B cell (primary cell): ENCODE results near the gene FAM53B. TPM values are rescaled to one million over a fixed set of nuclear protein-coding genes. Genes with fewer than 3 reads are reported as not detected.

Experiments
- ATAC-seq: fragments of 200-7000 bp; cut with Tn5 transposase; one replicate; pipeline ENCODE4 v1.10.0; 2021; ENCODE audit warnings: low read depth, mild to moderate bottlenecking, moderate number of reproducible peaks, moderate library complexity
- CTCF ChIA-PET: fragments of 350-600 bp; sonication (Branson Sonifier 250); formaldehyde crosslinking; loops from one replicate; lab custom pipeline; 2021; ENCODE audit warnings: antibody characterized with exemption, inconsistent platforms; lab: Charles Lee
- POLR2A ChIA-PET: fragments of 350-600 bp; sonication (Branson Sonifier 250); formaldehyde crosslinking; loops from one replicate; lab custom pipeline; 2021; ENCODE audit warnings: antibody characterized with exemption; lab: Charles Lee
- DNase-seq: peaks from one replicate; pipeline ENCODE4 v3.0.0; 2013
- H2AFZ ChIP-seq: 2 replicates; pipeline ENCODE4 v1.6.1; 2012; ENCODE audit warnings: mild to moderate bottlenecking, low read depth, low read length; ENCODE audit not compliant: insufficient read depth, poor library complexity, severe bottlenecking
- H3K27ac ChIP-seq, 2 donors: 1 replicate in 1 of 2; 2 replicates in 1 of 2; pipeline ENCODE4 v1.5.1; 2012 to 2013; ENCODE audit warnings: low read length in 2 of 2, mild to moderate bottlenecking in 2 of 2, moderate library complexity in 1 of 2
- H3K27me3 ChIP-seq, 4 experiments: fragments of 200-600 bp in 1 of 4; sonication (generic) in 1 of 4; replicated peaks in 1 of 4; 1 replicate in 2 of 4; 2 replicates in 2 of 4; pipeline versions ENCODE4 v1.6.1 to v1.7.0; 2013 to 2016; ENCODE audit warnings: low read length in 3 of 4, mild to moderate bottlenecking in 2 of 4, mixed read lengths in 1 of 4, moderate library complexity in 1 of 4; ENCODE audit not compliant: insufficient read depth in 4 of 4, control insufficient read depth in 3 of 4; ENCODE audit errors: control extremely low read depth in 1 of 4
- H3K36me3 ChIP-seq, 2 experiments: replicated peaks in 1 of 2; 1 replicate in 1 of 2; 2 replicates in 1 of 2; pipeline versions ENCODE4 v1.6.1 to v1.7.1; 2013; ENCODE audit warnings: low read length in 1 of 2; ENCODE audit not compliant: insufficient read depth in 2 of 2, control insufficient read depth in 1 of 2; ENCODE audit errors: control extremely low read depth in 1 of 2, extremely low read depth in 1 of 2
- H3K4me1 ChIP-seq, 2 donors: fragments of 200-600 bp in 1 of 2; sonication (generic) in 1 of 2; 1 replicate in 1 of 2; 2 replicates in 1 of 2; pipeline versions ENCODE4 v1.5.1 to v1.6.1; 2013 to 2017; ENCODE audit warnings: low read length in 2 of 2; ENCODE audit not compliant: control insufficient read depth in 2 of 2, insufficient read depth in 2 of 2
- H3K4me2 ChIP-seq: replicated peaks from 2 replicates; pipeline ENCODE3; 2012; ENCODE audit warnings: mild to moderate bottlenecking, low read depth, low read length; ENCODE audit not compliant: poor library complexity, severe bottlenecking
- H3K4me3 ChIP-seq, 5 experiments: fragments of 200-600 bp in 1 of 5; sonication (generic) in 1 of 5; 1 replicate in 3 of 5; 2 replicates in 2 of 5; pipeline versions ENCODE4 v1.5.1 to v1.7.0; 2011 to 2016; ENCODE audit warnings: low read length in 4 of 5, mild to moderate bottlenecking in 4 of 5, low read depth in 2 of 5, control low read depth in 1 of 5, moderate library complexity in 1 of 5; ENCODE audit not compliant: insufficient read depth in 1 of 5; ENCODE audit errors: control extremely low read depth in 1 of 5, extremely low read depth in 1 of 5
- H3K79me2 ChIP-seq: fragments of 200-600 bp; sonication (generic); one replicate; pipeline ENCODE4 v1.6.0; 2016; ENCODE audit warnings: low read length; ENCODE audit not compliant: control insufficient read depth, insufficient read depth
- H3K9ac ChIP-seq: fragments of 200-600 bp; sonication (generic); 2 replicates; pipeline ENCODE4 v1.6.1; 2017; ENCODE audit warnings: mild to moderate bottlenecking, low read length, moderate library complexity
- H3K9me3 ChIP-seq, 3 donors: one replicate each; pipeline versions ENCODE4 v1.6.1 to v1.7.1; 2013; ENCODE audit warnings: low read length in 2 of 3; ENCODE audit not compliant: control insufficient read depth in 2 of 3, insufficient read depth in 1 of 3; ENCODE audit errors: control extremely low read depth in 1 of 3
- H4K20me1 ChIP-seq: 2 replicates; pipeline ENCODE4 v1.6.0; 2012; ENCODE audit warnings: mild to moderate bottlenecking, low read length; ENCODE audit not compliant: insufficient read depth, control insufficient read depth, poor library complexity, severe bottlenecking
- H3K27ac Mint-ChIP-seq: one replicate; pipeline ENCODE4 v1.8.0; 2021; ENCODE audit warnings: mixed read lengths
- H3K27me3 Mint-ChIP-seq: one replicate; pipeline ENCODE4 v1.8.0; 2021; ENCODE audit warnings: mixed read lengths
- H3K4me1 Mint-ChIP-seq: one replicate; pipeline ENCODE4 v1.8.0; 2021; ENCODE audit warnings: mixed read lengths
- H3K4me3 Mint-ChIP-seq: one replicate; pipeline ENCODE4 v1.8.0; 2021; ENCODE audit warnings: mixed read lengths
- H3K9me3 Mint-ChIP-seq: one replicate; pipeline ENCODE4 v1.8.0; 2022; ENCODE audit warnings: mixed read lengths; ENCODE audit not compliant: insufficient read depth
- EZH2 ChIP-seq: IDR thresholded peaks from 2 replicates; pipeline ENCODE4 v1.6.1; 2012; ENCODE audit warnings: borderline replicate concordance, low read depth, mild to moderate bottlenecking, moderate library complexity, low read length; ENCODE audit not compliant: insufficient read depth, poor library complexity, severe bottlenecking
- WGBS: methylation state at CpG from one replicate; pipeline ENCODE4 v1.1.5; 2013; ENCODE audit warnings: missing lambda C conversion rate; ENCODE audit not compliant: insufficient coverage; 5-methylcytosine and 5-hydroxymethylcytosine counted together
- intact Hi-C: fragments of 100-400 bp; cut with micrococcal nuclease; formaldehyde crosslinking; loops from one replicate; pipeline ENCODE4 v1.10.0; 2022
- polyA plus RNA-seq: library from polyadenylated mRNA; depleted of rRNA; stranded (reverse); fragments of >200 nt; gene quantifications from 2 replicates; pipeline ENCODE4 v1.2.3, GENCODE V29; 2012
- total RNA-seq, 2 donors: library from RNA; stranded (reverse); fragments of 120-200 nt in 1 of 2; gene quantifications; 1 replicate in 1 of 2; 2 replicates in 1 of 2; pipeline versions ENCODE4 v1.2.3 to v1.2.4, GENCODE V29; 2013 to 2022
- TF ChIP-seq, protein P1 (sequence below): fragments of 200-600 bp; IDR thresholded peaks from one replicate; pipeline ENCODE4 v1.8.0; 2022; ENCODE audit warnings: antibody characterized with exemption, mild to moderate bottlenecking

FAM53B gene
- total and polyA plus RNA-seq, 2 donors (not counting 1 experiment from before 2014, with no cell fraction given) = 51.2 to 186 TPM

DNA sequence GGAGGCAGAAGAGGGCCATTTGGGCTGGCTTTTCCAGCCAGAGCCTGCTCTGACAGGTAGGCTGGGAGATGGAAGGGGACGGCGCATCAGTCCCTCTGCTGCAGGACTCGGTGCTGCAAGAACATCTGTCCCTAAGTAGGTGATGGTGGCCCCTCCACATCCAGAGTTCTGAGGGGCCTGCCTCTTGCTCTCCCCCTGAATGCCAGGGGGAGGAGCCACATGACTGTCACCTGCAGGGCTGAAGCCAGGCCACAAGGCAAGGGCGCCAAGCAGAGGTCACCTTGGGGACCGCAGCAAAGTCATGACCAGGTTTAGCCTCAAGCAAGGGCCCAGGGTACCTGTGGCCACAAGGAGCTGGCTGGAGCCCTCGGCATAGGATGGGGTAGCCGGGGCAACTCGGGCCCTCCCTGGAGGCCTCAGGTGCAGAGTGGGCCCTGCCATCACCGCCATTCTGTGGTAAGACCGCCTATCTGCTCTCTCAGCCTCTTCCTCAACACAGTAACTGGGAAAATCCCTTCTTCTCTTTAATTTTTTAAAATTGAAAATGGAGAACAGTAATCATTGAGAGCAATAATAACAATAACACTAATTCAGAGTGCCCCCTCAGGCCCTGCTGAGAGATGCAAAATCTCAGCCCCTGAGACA, 99.3 kb downstream of the FAM53B start:
- 80% methylated on average over 6 of the region's 10 CpGs for WGBS
- Histone ChIP-seq H3K36me3 (peaks cover 0 to 63% of the 10 kb centered on the region in 2 experiments), H3K9ac (peak overlapping the region; percentile 12), H2AFZ (no peak overlapping the region), H3K4me1 (peaks cover 99 to 100% of the 10 kb centered on the region in 2 donors), H3K27me3 (no peaks in the 10 kb centered on the region), H3K9me3 (peaks cover 0 to 4% (median 0%) of the 10 kb centered on the region in 3 donors), H3K4me2 (peak overlapping the region; percentile 73), H3K4me3 (peak overlapping the region in 1 of 5 experiments; percentile 4), H3K27ac (peak overlapping the region; percentile 58 to 92), H4K20me1 (peaks cover 34% of the 10 kb centered on the region), H3K79me2 (peaks cover 100% of the 10 kb centered on the region)
- TF ChIP-seq EZH2 = no peak
- TF ChIP-seq, protein P1, sequence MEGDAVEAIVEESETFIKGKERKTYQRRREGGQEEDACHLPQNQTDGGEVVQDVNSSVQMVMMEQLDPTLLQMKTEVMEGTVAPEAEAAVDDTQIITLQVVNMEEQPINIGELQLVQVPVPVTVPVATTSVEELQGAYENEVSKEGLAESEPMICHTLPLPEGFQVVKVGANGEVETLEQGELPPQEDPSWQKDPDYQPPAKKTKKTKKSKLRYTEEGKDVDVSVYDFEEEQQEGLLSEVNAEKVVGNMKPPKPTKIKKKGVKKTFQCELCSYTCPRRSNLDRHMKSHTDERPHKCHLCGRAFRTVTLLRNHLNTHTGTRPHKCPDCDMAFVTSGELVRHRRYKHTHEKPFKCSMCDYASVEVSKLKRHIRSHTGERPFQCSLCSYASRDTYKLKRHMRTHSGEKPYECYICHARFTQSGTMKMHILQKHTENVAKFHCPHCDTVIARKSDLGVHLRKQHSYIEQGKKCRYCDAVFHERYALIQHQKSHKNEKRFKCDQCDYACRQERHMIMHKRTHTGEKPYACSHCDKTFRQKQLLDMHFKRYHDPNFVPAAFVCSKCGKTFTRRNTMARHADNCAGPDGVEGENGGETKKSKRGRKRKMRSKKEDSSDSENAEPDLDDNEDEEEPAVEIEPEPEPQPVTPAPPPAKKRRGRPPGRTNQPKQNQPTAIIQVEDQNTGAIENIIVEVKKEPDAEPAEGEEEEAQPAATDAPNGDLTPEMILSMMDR = no peak
- CTCF ChIA-PET = interaction anchor here (1.0 to 8.5 kb wide), 12 partner anchors 8 to 115 kb away, joined by 3 to 59 read pairs (median 6); no protein-coding TSS in a partner anchor
- peak overlapping the region; percentile 97 for H3K27ac Mint-ChIP-seq
- no peaks in the 10 kb centered on the region for H3K27me3 Mint-ChIP-seq
- ATAC-seq = no peak
- POLR2A ChIA-PET = no interaction called here
- H3K4me1 Mint-ChIP-seq = peaks cover 99% of the 10 kb centered on the region
- intact Hi-C loops = loop anchor here (5.0 kb wide), 1 partner anchor 52 kb away; no protein-coding TSS in a partner anchor
- peak overlapping the region; percentile 16 for H3K4me3 Mint-ChIP-seq
- H3K9me3 Mint-ChIP-seq = no peaks in the 10 kb centered on the region
- DNase-seq = peak; percentile 52

DNA sequence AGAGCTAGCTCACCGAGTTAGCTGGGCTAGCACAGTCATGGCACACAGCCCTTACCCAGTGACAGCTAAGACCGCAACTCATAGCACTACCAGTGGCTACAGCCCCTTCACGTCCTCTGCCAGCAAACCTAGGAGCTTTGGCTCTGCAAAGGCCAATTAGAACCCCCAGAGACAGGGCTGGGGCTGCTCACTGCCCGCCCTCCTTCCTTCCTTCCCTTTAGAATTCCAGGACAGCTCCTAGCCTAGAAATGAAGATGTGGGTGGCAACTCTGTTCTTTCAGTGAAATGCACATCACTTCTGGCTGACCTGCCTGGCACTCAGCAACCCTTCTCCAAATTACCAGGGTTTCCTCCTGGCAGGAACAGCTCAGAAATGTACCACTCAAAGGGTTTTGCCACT, 99.9 kb downstream of the FAM53B start:
- Histone ChIP-seq H3K27ac (peak overlapping the region; percentile 58 to 92), H3K4me1 (peaks cover 99 to 100% of the 10 kb centered on the region in 2 donors), H3K9me3 (peaks cover 0 to 4% (median 0%) of the 10 kb centered on the region in 3 donors), H4K20me1 (peaks cover 34% of the 10 kb centered on the region), H3K4me2 (peak overlapping the region; percentile 73), H3K4me3 (no peak overlapping the region), H3K36me3 (peaks cover 0 to 57% of the 10 kb centered on the region in 2 experiments), H3K27me3 (no peaks in the 10 kb centered on the region), H3K9ac (no peak overlapping the region), H3K79me2 (peaks cover 100% of the 10 kb centered on the region), H2AFZ (no peak overlapping the region)
- POLR2A ChIA-PET = no interaction called here
- 90% methylated on average over 2 of the region's 4 CpGs for WGBS
- TF ChIP-seq, protein P1 = no peak
- no peak for TF ChIP-seq EZH2
- H3K4me1 Mint-ChIP-seq = peaks cover 99% of the 10 kb centered on the region
- intact Hi-C loops = no loop called here
- H3K27ac Mint-ChIP-seq = peak overlapping the region; percentile 97
- no peak for ATAC-seq
- H3K9me3 Mint-ChIP-seq = no peaks in the 10 kb centered on the region
- CTCF ChIA-PET = interaction anchor here (0.8 to 8.5 kb wide), 12 partner anchors 15 to 114 kb away, joined by 3 to 59 read pairs (median 5); no protein-coding TSS in a partner anchor
- DNase-seq = no peak
- no peaks in the 10 kb centered on the region for H3K27me3 Mint-ChIP-seq
- H3K4me3 Mint-ChIP-seq = peak overlapping the region; percentile 19
